ENCODE results near the gene ING2.
"Not testable (repeated sequence)": the region's sequence is repeated elsewhere in the genome, so short reads cannot be mapped to it uniquely, and the experiment has no call there.

Gene ING2

GRCh38 chr4:183550345-183551093, 45.7 kb downstream of the ING2 start:
- DNase-seq (ENCODE audit: low spot score): no peak

DNA sequence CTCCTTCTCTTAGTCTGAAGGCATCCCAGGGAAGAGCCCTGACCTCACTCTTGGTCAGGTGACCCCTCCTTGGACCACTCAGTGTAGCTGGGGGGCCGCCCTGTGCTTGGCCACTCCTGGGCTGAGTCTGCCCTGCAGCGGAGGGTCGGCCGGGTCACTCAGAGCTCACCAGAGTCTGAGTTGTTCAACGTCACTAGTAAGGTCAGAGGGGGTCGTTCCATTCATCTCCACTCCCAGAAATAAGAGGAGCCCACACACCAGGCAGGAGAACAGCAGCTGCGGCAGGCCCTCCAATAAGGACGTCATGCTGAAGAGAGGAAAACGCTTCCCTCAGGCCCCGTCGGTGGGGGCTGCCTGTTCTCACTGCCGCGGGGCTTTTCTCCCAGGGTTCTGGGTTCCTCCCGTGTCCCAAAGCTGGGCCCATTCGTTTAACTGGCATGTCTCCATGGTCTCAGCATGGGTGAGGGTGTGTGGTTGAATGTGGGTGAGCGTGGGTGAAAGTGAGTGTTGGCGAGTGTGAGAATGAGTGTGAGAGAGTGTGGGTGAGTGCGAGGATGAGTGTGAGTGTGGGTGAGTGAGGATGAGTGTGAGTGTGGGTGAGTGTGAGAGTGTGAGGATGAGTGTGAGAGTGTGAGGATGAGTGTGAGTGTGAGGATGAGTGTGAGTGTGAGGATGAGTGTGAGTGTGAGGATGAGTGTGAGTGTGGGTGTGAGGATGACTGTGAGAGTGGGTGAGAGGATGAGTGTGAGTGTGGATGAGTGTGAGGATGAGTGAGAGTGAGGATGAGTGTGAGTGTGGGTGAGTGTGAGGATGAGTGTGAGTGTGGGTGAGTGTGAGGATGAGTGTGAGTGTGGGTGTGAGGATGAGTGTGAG, 47.7 kb downstream of the ING2 start:
- no peak for DNase-seq (ENCODE audit: low spot score)

- not testable (repeated sequence) for DNase-seq (ENCODE audit: low spot score)
These were observed 48.3 kb downstream of the ING2 start for GRCh38 chr4:183553147-183553478.

DNA sequence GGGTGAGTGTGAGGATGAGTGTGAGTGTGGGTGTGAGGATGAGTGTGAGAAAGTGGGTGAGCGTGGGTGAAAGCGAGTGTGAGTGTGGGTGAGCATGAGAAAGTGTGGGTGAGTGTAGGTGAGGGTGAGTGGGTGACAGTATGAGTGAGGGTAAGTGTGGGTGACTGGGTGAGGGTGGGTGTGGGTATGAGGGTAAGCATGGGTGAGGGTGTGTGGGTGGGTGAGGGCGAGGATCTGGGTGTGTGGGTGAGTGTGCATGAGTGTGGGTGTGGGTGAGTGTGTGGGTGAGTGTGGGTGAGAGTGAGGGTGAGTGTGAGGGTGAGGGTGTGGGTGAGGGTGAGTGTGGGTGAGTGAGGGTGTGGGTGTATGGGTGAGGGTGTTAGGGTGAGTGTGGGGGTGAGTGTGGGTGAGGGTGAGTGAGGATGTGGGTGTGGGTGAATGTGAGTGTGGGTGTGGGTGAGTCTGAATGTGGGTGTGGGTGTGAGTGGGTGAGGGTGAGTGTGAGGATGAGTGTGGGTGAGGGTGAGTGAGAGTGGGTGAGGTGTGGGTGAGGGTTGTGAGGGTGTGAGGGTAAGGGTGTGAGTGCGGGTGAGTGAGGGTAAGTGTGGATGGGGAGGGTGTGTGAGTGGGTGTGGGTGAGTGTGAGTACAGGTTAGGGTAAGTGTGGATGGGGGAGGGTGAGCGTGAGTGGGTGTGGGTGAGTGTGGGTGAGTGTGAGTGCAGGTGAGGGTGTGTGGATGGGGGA, 48.9 kb downstream of the ING2 start:
- no peak for DNase-seq (ENCODE audit: low spot score)

DNA sequence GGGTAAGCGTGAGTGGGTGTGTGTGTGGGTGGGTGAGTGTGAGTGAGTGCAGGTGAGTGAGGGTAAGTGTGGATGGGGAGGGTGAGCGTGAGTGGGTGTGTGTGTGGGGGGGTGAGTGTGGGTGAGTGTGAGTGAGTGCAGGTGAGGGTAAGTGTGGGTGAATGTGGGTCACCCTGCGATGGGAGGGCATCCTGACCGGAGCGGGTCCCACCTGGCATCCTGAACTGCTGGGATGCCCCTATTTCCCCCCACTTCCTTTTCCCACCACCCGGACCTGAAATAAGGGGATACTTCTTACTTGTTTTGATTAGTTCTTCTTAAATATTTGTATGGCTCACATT, 49.5 kb downstream of the ING2 start:
- no peak for DNase-seq (ENCODE audit: low spot score)

DNA sequence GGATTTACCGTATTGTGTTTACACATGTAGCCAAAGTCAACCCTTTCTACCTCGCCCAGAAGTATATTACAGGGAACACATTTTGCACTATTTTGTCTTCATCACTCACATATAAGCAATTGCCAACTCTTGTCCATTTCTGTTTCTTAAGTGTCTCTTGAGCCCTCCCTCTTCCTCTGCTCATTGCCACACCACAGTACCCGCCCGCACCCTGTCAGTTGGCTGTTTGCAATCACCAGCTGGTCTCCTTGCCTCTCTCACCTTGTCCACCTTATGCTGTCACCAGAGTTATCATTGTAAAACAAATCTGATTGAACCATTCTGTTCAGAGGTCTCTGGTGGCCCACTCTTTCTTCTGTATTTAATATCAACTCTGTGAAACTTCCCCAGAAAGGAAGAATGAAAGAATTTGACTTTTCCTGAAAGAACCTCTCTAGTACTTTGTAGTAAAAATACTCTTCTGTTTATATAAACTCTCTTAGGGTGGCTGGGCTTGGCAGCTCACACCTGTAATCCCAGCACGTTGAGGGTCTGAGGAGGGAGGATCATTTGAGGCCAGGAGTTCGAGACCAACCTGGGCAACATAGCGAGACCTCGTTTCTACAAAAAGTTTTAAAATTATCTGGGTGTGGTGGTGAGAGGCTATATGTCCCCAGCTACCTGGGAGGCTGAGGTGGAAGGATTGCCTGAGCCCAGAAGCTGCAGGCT, 50.2 kb downstream of the ING2 start:
- DNase-seq (ENCODE audit: low spot score): no peak

DNA sequence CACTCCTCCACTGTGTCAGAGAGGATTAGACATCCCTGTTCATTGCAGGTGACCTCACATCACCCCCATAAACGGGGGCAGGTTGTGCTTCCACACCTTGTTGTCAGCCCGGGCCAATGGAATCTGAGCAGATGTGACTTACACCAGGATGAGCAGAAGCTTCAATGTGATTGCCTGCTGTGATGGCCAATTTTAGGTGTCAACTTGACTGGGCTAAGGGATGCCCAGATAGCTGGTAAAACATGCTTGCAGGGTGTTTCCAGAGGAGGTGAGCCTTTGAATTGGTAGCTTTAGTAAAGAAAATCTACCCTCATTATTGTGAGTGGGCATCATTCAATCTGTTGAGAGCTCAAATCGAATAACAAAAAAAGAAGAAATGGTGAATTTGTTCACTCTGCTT, 52.1 kb downstream of the ING2 start:
- DNase-seq (ENCODE audit: low spot score): no peak

DNA sequence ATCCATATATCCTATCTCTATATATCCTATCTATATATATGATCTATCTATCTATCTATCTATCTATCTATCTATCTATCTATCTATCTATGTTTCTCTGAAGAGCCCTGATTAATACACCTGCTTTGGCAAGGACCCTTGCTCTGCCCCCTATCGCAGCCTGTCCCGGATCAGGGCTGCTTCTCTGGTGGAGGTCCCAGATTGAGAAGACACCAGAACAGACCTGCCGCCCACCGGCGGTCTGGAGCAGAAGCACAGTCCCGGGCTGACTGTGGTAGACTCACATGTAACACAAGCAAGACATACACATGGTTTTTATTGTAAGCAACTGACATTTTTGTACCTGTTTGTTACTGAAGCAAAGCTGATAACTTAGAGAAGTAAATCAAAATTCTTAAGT, 52.8 kb downstream of the ING2 start:
- DNase-seq (ENCODE audit: low spot score): no peak

DNA sequence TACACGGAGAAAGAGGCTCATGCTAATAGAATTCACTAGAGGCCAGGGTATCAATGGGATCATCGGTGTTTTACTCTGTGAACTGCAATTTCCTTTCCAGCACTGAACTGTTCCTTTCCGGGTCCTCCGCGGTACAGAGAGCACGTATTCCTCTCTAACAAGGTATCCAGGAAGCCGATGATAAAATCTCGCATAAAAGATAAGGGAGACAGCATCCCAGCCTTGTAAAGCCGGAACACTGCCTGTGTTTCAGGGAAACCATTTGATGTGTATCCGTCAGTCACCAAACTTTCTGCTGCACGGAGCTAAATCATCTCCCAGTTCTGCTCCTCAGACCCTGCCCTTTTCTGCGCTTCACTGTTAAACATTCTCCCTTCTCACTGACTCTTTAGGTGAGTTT, 54.0 kb downstream of the ING2 start:
- DNase-seq (ENCODE audit: low spot score): no peak

GRCh38 chr4:183561905-183562304, 57.0 kb downstream of the ING2 start:
- DNase-seq (ENCODE audit: low spot score): no peak
